Natural killer cell treated with Interleukin-12 subunit alpha and Interleukin-12 subunit beta and Interleukin-15 and Interleukin-18, amount 100 ng/mL, for 72 hours (primary cell): ENCODE measurements around the gene SH3PXD2A. TPM values are rescaled to one million over a fixed set of nuclear protein-coding genes. Genes with fewer than 3 reads are reported as not detected.

ENCODE experiments used
- ATAC-seq, 2 donors: fragments of 150-1000 bp; cut with Tn5 transposase in 1 of 2; sonication (Bioruptor Pico), chemical (Tn5 transposase) in 1 of 2; 2 replicates each; pipeline ENCODE4 v1.10.0; 2021
- DNase-seq: peaks from one replicate; pipeline ENCODE4 v3.0.0; 2022; ENCODE audit warnings: low spot score
- H3K27ac Mint-ChIP-seq, 2 donors: 1 replicate in 1 of 2; 2 replicates in 1 of 2; pipeline ENCODE4 v1.8.0; 2022; ENCODE audit warnings: mixed read lengths in 2 of 2, mild to moderate bottlenecking in 1 of 2, moderate library complexity in 1 of 2
- H3K27me3 Mint-ChIP-seq, 2 donors: 1 replicate in 1 of 2; 2 replicates in 1 of 2; pipeline ENCODE4 v1.8.0; 2022; ENCODE audit warnings: mixed read lengths in 2 of 2
- H3K36me3 Mint-ChIP-seq: one replicate; pipeline ENCODE4 v1.8.0; 2022; ENCODE audit warnings: mixed read lengths
- H3K4me1 Mint-ChIP-seq, 2 donors: 1 replicate in 1 of 2; 2 replicates in 1 of 2; pipeline ENCODE4 v1.8.0; 2022; ENCODE audit warnings: low read depth in 2 of 2, mixed read lengths in 2 of 2, mild to moderate bottlenecking in 1 of 2
- H3K4me3 Mint-ChIP-seq: one replicate; pipeline ENCODE4 v1.8.0; 2022; ENCODE audit warnings: mixed read lengths
- H3K9me3 Mint-ChIP-seq: 2 replicates; pipeline ENCODE4 v1.8.0; 2022; ENCODE audit warnings: mixed read lengths
- total RNA-seq, 2 donors: library from RNA; stranded (reverse); gene quantifications; one replicate each; pipeline ENCODE4 v1.2.3, GENCODE V29; 2022

SH3PXD2A gene
- total RNA-seq, 2 donors from 2014 or later: 3.4 to 7.6 TPM

- DNase-seq (no peak), ATAC-seq (no peak)
- Mint-ChIP-seq H3K4me3 (peak overlapping the region; percentile 32), H3K36me3 (no peaks in the 10 kb centered on the region), H3K27ac (no peak overlapping the region), H3K27me3 (peaks cover 7 to 11% of the 10 kb centered on the region in 2 donors), H3K9me3 (no peaks in the 10 kb centered on the region), H3K4me1 (peaks cover 16 to 18% of the 10 kb centered on the region in 2 donors)
Observed at GRCh38 chr10:103691267-103691666, 164.1 kb downstream of the SH3PXD2A start.

- no peaks in the 10 kb centered on the region for H3K9me3 Mint-ChIP-seq
- no peak for ATAC-seq
- no peak for DNase-seq
- peak overlapping the region in 1 of 2 donors; percentile 5 for H3K27ac Mint-ChIP-seq
- H3K27me3 Mint-ChIP-seq: peaks cover 7 to 11% of the 10 kb centered on the region in 2 donors
- no peak overlapping the region for H3K4me3 Mint-ChIP-seq
- no peaks in the 10 kb centered on the region for H3K36me3 Mint-ChIP-seq
- peaks cover 11 to 14% of the 10 kb centered on the region in 2 donors for H3K4me1 Mint-ChIP-seq
Observed at GRCh38 chr10:103690281-103690680, 165.1 kb downstream of the SH3PXD2A start.

GRCh38 chr10:103688491-103688890 lies 166.9 kb downstream of the SH3PXD2A start:
- H3K36me3 Mint-ChIP-seq: no peaks in the 10 kb centered on the region
- H3K27ac Mint-ChIP-seq: no peak overlapping the region
- peaks cover 9 to 11% of the 10 kb centered on the region in 2 donors for H3K4me1 Mint-ChIP-seq
- DNase-seq: no peak
- H3K27me3 Mint-ChIP-seq: peaks cover 4 to 12% of the 10 kb centered on the region in 2 donors
- H3K4me3 Mint-ChIP-seq: no peak overlapping the region
- no peak for ATAC-seq
- no peaks in the 10 kb centered on the region for H3K9me3 Mint-ChIP-seq

- Mint-ChIP-seq H3K9me3 (no peaks in the 10 kb centered on the region), H3K4me1 (peaks cover 7 to 9% of the 10 kb centered on the region in 2 donors), H3K4me3 (no peak overlapping the region), H3K36me3 (no peaks in the 10 kb centered on the region), H3K27me3 (peaks cover 0 to 11% of the 10 kb centered on the region in 2 donors), H3K27ac (no peak overlapping the region)
- ATAC-seq (no peak), DNase-seq (no peak)
Observed at GRCh38 chr10:103687718-103688117, 167.7 kb downstream of the SH3PXD2A start.

GRCh38 chr10:103687172-103687571 lies 168.2 kb downstream of the SH3PXD2A start:
- peaks cover 0 to 11% of the 10 kb centered on the region in 2 donors for H3K27me3 Mint-ChIP-seq
- no peak overlapping the region for H3K4me3 Mint-ChIP-seq
- H3K27ac Mint-ChIP-seq: no peak overlapping the region
- DNase-seq (no peak), ATAC-seq (no peak)
- no peaks in the 10 kb centered on the region for H3K36me3 Mint-ChIP-seq
- H3K4me1 Mint-ChIP-seq: peaks cover 7 to 9% of the 10 kb centered on the region in 2 donors
- H3K9me3 Mint-ChIP-seq: no peaks in the 10 kb centered on the region

GRCh38 chr10:103685880-103686669 lies 169.3 kb downstream of the SH3PXD2A start:
- Mint-ChIP-seq H3K4me3 (no peak overlapping the region), H3K36me3 (no peaks in the 10 kb centered on the region), H3K4me1 (no peaks in the 10 kb centered on the region), H3K9me3 (no peaks in the 10 kb centered on the region), H3K27me3 (peaks cover 0 to 5% of the 10 kb centered on the region in 2 donors), H3K27ac (no peak overlapping the region)
- ATAC-seq (peak; percentile 76 to 79), DNase-seq (no peak)

GRCh38 chr10:103683851-103684250 lies 171.5 kb downstream of the SH3PXD2A start:
- ATAC-seq (no peak), DNase-seq (no peak)
- H3K4me1 Mint-ChIP-seq: peaks cover 0 to 5% of the 10 kb centered on the region in 2 donors
- H3K27me3 Mint-ChIP-seq: peaks cover 0 to 5% of the 10 kb centered on the region in 2 donors
- no peak overlapping the region for H3K4me3 Mint-ChIP-seq
- H3K27ac Mint-ChIP-seq: no peak overlapping the region
- H3K9me3 Mint-ChIP-seq: no peaks in the 10 kb centered on the region
- no peaks in the 10 kb centered on the region for H3K36me3 Mint-ChIP-seq

- H3K36me3 Mint-ChIP-seq: no peaks in the 10 kb centered on the region
- no peak overlapping the region for H3K27ac Mint-ChIP-seq
- no peaks in the 10 kb centered on the region for H3K9me3 Mint-ChIP-seq
- ATAC-seq (no peak), DNase-seq (no peak)
- H3K27me3 Mint-ChIP-seq: peaks cover 0 to 3% of the 10 kb centered on the region in 2 donors
- H3K4me1 Mint-ChIP-seq: peaks cover 0 to 8% of the 10 kb centered on the region in 2 donors
- no peak overlapping the region for H3K4me3 Mint-ChIP-seq
Observed at GRCh38 chr10:103682631-103683030, 172.7 kb downstream of the SH3PXD2A start.

- peaks cover 0 to 3% of the 10 kb centered on the region in 2 donors for H3K27me3 Mint-ChIP-seq
- no peak overlapping the region for H3K27ac Mint-ChIP-seq
- no peak for DNase-seq
- no peaks in the 10 kb centered on the region for H3K9me3 Mint-ChIP-seq
- no peaks in the 10 kb centered on the region for H3K36me3 Mint-ChIP-seq
- ATAC-seq: no peak
- H3K4me1 Mint-ChIP-seq: peaks cover 0 to 8% of the 10 kb centered on the region in 2 donors
- no peak overlapping the region for H3K4me3 Mint-ChIP-seq
Observed at GRCh38 chr10:103681617-103682399, 173.6 kb downstream of the SH3PXD2A start.

- Mint-ChIP-seq H3K9me3 (no peaks in the 10 kb centered on the region), H3K27me3 (peaks cover 0 to 3% of the 10 kb centered on the region in 2 donors), H3K4me1 (peaks cover 0 to 8% of the 10 kb centered on the region in 2 donors), H3K4me3 (no peak overlapping the region), H3K36me3 (no peaks in the 10 kb centered on the region), H3K27ac (no peak overlapping the region)
- ATAC-seq: no peak
- DNase-seq: no peak
Observed at GRCh38 chr10:103680869-103681236, 174.5 kb downstream of the SH3PXD2A start.

GRCh38 chr10:103679096-103679790 lies 176.1 kb downstream of the SH3PXD2A start:
- peaks cover 0 to 3% of the 10 kb centered on the region in 2 donors for H3K27me3 Mint-ChIP-seq
- no peak overlapping the region for H3K27ac Mint-ChIP-seq
- peaks cover 0 to 8% of the 10 kb centered on the region in 2 donors for H3K4me1 Mint-ChIP-seq
- no peak overlapping the region for H3K4me3 Mint-ChIP-seq
- peak; percentile 59 to 63 for ATAC-seq
- H3K36me3 Mint-ChIP-seq: no peaks in the 10 kb centered on the region
- no peaks in the 10 kb centered on the region for H3K9me3 Mint-ChIP-seq
- no peak for DNase-seq

- Mint-ChIP-seq H3K9me3 (no peaks in the 10 kb centered on the region), H3K27me3 (no peaks in the 10 kb centered on the region), H3K4me1 (peaks cover 0 to 8% of the 10 kb centered on the region in 2 donors), H3K36me3 (no peaks in the 10 kb centered on the region), H3K4me3 (no peak overlapping the region), H3K27ac (peak overlapping the region in 1 of 2 donors; percentile 29)
- ATAC-seq: peak; percentile 78 to 84
- DNase-seq: peak; percentile 71
Observed at GRCh38 chr10:103678178-103678526, 177.2 kb downstream of the SH3PXD2A start.

- H3K36me3 Mint-ChIP-seq: no peaks in the 10 kb centered on the region
- H3K4me3 Mint-ChIP-seq: no peak overlapping the region
- DNase-seq: no peak
- peaks cover 0 to 8% of the 10 kb centered on the region in 2 donors for H3K4me1 Mint-ChIP-seq
- no peaks in the 10 kb centered on the region for H3K9me3 Mint-ChIP-seq
- peak overlapping the region in 1 of 2 donors; percentile 29 for H3K27ac Mint-ChIP-seq
- H3K27me3 Mint-ChIP-seq: no peaks in the 10 kb centered on the region
- ATAC-seq: peak in 1 of 2 donors; percentile 8
Observed at GRCh38 chr10:103677486-103678177, 177.7 kb downstream of the SH3PXD2A start.
